Stomach (tissue), 4 donors: ENCODE results near the gene ECI2.

Source experiments
- CTCF ChIP-seq, 7 experiments: fragments of 450-650 bp in 4 of 7; fragments of 200-600 bp in 3 of 7; sonication (generic) in 3 of 7; IDR thresholded peaks; one replicate each; pipeline ENCODE4 v1.5.1; 2016 to 2019; ENCODE audit warnings: antibody characterized with exemption in 7 of 7, control low read depth in 2 of 7, mild to moderate bottlenecking in 1 of 7
- EP300 ChIP-seq: sonication (generic); formaldehyde crosslinking; IDR thresholded peaks from one replicate; pipeline ENCODE4 v1.6.1; 2017; ENCODE audit warnings: antibody characterized with exemption

- TF ChIP-seq EP300 (no peak), CTCF (IDR thresholded peaks at IDR 0.05) (no peak)
Measured at GRCh38 chr6:4179960-4180651, 44.7 kb upstream of the ECI2 start.
